ENCODE measurements around the gene THPO. TPM values are rescaled to one million over a fixed set of nuclear protein-coding genes. Genes with fewer than 3 reads are reported as not detected.

The THPO gene
- total and polyA plus RNA-seq, 10 donors: 0.11 to 1.8 (median 0.42) TPM; not detected in 1

- intact Hi-C loops (cut with DNase I; ENCODE audit: low total_unique reads): no loop called here
- DNase-seq: no peak
- H3K36me3 ChIP-seq: peaks cover 0 to 16% (median 0%) of the 10 kb centered on the region in 6 donors
- no peak overlapping the region for H3K27ac ChIP-seq
- H3K27me3 ChIP-seq (replicated peaks in 1 of 7): peaks cover 0 to 55% (median 23%) of the 10 kb centered on the region in 7 donors
- H3K4me3 ChIP-seq: no peak overlapping the region
- TF ChIP-seq POLR2A (IDR thresholded peaks at IDR 0.05) (no peak), CTCF (IDR thresholded peaks at IDR 0.05 in 8 of 11, conservative IDR thresholded peaks at IDR 0.05 in 3 of 11) (no peak), POLR2AphosphoS5 (IDR thresholded peaks at IDR 0.05) (no peak)
- peaks cover 7 to 33% (median 16%) of the 10 kb centered on the region in 6 donors for H3K4me1 ChIP-seq
- H3K9me3 ChIP-seq: no peaks in the 10 kb centered on the region
- WGBS, 5 donors: 87 to 96% (median 94%) methylated on average over 4 to 8 of the region's 8 CpGs
These were observed 6.9 kb upstream of the THPO start for GRCh38 chr3:184384856-184385422.

GRCh38 chr3:184384342-184384741 lies 6.3 kb upstream of the THPO start:
- Histone ChIP-seq H3K4me3 (no peak overlapping the region), H3K9me3 (no peaks in the 10 kb centered on the region), H3K27ac (no peak overlapping the region), H3K36me3 (peaks cover 0 to 16% (median 0%) of the 10 kb centered on the region in 6 donors), H3K27me3 (replicated peaks in 1 of 7) (peaks cover 0 to 61% (median 26%) of the 10 kb centered on the region in 7 donors), H3K4me1 (peaks cover 7 to 33% (median 16%) of the 10 kb centered on the region in 6 donors)
- intact Hi-C loops (cut with DNase I; ENCODE audit: low total_unique reads): no loop called here
- WGBS, 5 donors: 58 to 79% (median 68%) methylated on average over 4 to 9 of the region's 9 CpGs
- no peak for DNase-seq
- TF ChIP-seq CTCF (IDR thresholded peaks at IDR 0.05 in 8 of 11, conservative IDR thresholded peaks at IDR 0.05 in 3 of 11) (no peak), POLR2A (IDR thresholded peaks at IDR 0.05) (no peak), POLR2AphosphoS5 (IDR thresholded peaks at IDR 0.05) (no peak)

- DNase-seq: no peak
- Histone ChIP-seq H3K4me1 (peaks cover 7 to 37% (median 16%) of the 10 kb centered on the region in 6 donors), H3K9me3 (no peaks in the 10 kb centered on the region), H3K27me3 (replicated peaks in 1 of 7) (peaks cover 0 to 72% (median 36%) of the 10 kb centered on the region in 7 donors), H3K36me3 (peaks cover 0 to 16% (median 0%) of the 10 kb centered on the region in 6 donors), H3K27ac (no peak overlapping the region), H3K4me3 (no peak overlapping the region)
- intact Hi-C loops (cut with DNase I; ENCODE audit: low total_unique reads): no loop called here
- WGBS, 5 donors: 90 to 96% (median 94%) methylated on average over 15 of the region's 15 CpGs
- TF ChIP-seq POLR2AphosphoS5 (IDR thresholded peaks at IDR 0.05) (no peak), CTCF (IDR thresholded peaks at IDR 0.05 in 8 of 11, conservative IDR thresholded peaks at IDR 0.05 in 3 of 11) (no peak), POLR2A (IDR thresholded peaks at IDR 0.05) (no peak)
These were observed 5.2 kb upstream of the THPO start for GRCh38 chr3:184383033-184383740.
